Fibroblast of mammary gland (primary cell): ENCODE results near the gene ANAPC7.
"Not testable (repeated sequence)": the region's sequence is repeated elsewhere in the genome, so short reads cannot be mapped to it uniquely, and the experiment has no call there.

Experiments
- DNase-seq: peaks from one replicate; pipeline ENCODE4 v3.0.0-alpha.2; 2010; ENCODE audit warnings: low read depth
- H3K4me3 ChIP-seq: 2 replicates; pipeline ENCODE4 v1.5.1; 2011; ENCODE audit warnings: low read depth, mild to moderate bottlenecking, low read length, moderate library complexity; ENCODE audit not compliant: control insufficient read depth
- TF ChIP-seq, protein P1 (sequence below): conservative IDR thresholded peaks from 2 replicates; pipeline ENCODE4 v1.5.1; 2011; ENCODE audit warnings: low read depth, low read length, inconsistent platforms; ENCODE audit not compliant: control insufficient read depth, insufficient read depth

The ANAPC7 gene

DNA sequence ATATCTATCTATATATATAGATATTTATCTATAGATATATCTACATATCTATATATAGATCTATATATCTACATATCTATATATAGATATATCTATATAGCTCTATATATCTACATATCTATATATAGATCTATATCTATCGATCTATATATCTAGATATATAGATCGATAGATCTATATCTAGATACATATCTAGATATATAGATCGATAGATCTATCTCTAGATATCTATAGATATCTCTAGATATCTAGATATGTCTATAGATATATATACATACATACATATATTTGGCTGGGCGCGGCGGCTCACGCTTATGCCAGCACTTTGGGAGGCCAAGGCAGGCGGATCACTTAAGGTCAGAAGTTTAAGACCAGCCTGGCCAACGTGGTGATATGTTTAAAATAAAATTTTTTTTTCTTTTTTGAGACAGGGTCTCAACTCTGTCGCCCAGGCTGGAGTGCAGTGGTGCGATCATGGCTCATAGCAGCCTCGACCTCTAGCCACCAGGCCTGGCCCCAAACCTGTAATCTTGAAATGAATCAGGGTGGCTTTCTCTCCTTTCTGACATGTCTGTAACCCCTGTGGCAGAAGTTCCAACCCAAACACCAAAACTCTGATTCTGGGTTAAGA is 28.6 kb upstream of the ANAPC7 start:
- peak overlapping the region; percentile 45 for H3K4me3 ChIP-seq
- TF ChIP-seq, protein P1, sequence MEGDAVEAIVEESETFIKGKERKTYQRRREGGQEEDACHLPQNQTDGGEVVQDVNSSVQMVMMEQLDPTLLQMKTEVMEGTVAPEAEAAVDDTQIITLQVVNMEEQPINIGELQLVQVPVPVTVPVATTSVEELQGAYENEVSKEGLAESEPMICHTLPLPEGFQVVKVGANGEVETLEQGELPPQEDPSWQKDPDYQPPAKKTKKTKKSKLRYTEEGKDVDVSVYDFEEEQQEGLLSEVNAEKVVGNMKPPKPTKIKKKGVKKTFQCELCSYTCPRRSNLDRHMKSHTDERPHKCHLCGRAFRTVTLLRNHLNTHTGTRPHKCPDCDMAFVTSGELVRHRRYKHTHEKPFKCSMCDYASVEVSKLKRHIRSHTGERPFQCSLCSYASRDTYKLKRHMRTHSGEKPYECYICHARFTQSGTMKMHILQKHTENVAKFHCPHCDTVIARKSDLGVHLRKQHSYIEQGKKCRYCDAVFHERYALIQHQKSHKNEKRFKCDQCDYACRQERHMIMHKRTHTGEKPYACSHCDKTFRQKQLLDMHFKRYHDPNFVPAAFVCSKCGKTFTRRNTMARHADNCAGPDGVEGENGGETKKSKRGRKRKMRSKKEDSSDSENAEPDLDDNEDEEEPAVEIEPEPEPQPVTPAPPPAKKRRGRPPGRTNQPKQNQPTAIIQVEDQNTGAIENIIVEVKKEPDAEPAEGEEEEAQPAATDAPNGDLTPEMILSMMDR = no peak
- DNase-seq = no peak

DNA sequence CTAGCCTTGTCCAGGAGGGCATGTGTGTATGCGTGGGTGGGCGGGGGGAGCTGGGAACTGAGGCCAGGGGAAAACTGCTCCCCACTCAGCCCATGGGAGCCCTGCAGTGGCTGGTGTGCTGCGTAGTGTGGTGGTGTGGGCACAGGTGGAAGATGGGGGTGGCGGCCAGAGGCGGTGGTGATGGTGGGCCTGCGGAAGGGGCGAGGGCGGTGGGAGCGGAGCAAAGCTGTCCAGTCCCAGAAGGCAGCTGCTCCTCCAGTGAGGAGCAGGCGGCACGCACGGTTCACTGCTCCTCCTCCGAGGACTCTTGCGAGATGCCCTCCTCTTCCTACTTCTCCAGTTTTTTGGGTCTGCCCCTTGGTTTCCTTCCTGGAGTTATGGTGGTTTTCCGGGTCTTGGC is 26.2 kb upstream of the ANAPC7 start:
- not testable (repeated sequence) for DNase-seq, H3K4me3 ChIP-seq

GRCh38 chr12:110426406-110426805 is 22.9 kb upstream of the ANAPC7 start:
- no peak overlapping the region for H3K4me3 ChIP-seq
- TF ChIP-seq, protein P1 = no peak
- DNase-seq = peak; percentile 58

GRCh38 chr12:110424237-110424636 is 20.7 kb upstream of the ANAPC7 start:
- TF ChIP-seq, protein P1 = no peak
- no peak overlapping the region for H3K4me3 ChIP-seq
- no peak for DNase-seq

DNA sequence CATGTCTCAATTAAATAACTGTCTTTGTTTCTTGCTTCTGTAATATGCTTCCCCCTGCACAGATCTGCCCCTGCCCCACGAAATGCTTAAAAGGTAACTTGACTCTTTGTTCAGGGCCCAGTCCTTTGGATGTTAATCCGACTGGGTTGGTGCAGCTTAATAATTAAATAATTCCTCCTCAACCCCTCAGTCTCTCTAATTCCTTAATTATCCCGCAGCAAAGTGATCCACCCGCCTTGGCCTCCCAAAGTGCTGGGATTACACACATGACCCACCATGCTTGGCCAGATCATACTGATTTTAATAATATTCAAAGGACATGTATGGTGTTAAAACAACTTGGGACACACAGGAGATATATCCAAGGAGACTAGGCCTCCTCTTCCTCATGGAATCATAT is 18.2 kb upstream of the ANAPC7 start:
- DNase-seq = no peak
- no peak overlapping the region for H3K4me3 ChIP-seq
- TF ChIP-seq, protein P1 = no peak

- H3K4me3 ChIP-seq = no peak overlapping the region
- DNase-seq = no peak
- TF ChIP-seq, protein P1 = no peak
These were observed 17.7 kb upstream of the ANAPC7 start for GRCh38 chr12:110421159-110421661.

GRCh38 chr12:110420644-110421043 is 17.1 kb upstream of the ANAPC7 start:
- H3K4me3 ChIP-seq, DNase-seq: not testable (repeated sequence)

- not testable (repeated sequence) for DNase-seq, H3K4me3 ChIP-seq
These were observed 13.6 kb upstream of the ANAPC7 start for GRCh38 chr12:110417113-110417512.

GRCh38 chr12:110410086-110410485 is 6.6 kb upstream of the ANAPC7 start:
- DNase-seq, H3K4me3 ChIP-seq: not testable (repeated sequence)

GRCh38 chr12:110405126-110405662 is 1.7 kb upstream of the ANAPC7 start:
- H3K4me3 ChIP-seq, DNase-seq: not testable (repeated sequence)
